Measurements from ENCODE around the gene BGN. TPM values are rescaled to one million over a fixed set of nuclear protein-coding genes. Genes with fewer than 3 reads are reported as not detected.

The BGN gene
- total RNA-seq, 2 experiments from 2014 or later: not detected

DNA sequence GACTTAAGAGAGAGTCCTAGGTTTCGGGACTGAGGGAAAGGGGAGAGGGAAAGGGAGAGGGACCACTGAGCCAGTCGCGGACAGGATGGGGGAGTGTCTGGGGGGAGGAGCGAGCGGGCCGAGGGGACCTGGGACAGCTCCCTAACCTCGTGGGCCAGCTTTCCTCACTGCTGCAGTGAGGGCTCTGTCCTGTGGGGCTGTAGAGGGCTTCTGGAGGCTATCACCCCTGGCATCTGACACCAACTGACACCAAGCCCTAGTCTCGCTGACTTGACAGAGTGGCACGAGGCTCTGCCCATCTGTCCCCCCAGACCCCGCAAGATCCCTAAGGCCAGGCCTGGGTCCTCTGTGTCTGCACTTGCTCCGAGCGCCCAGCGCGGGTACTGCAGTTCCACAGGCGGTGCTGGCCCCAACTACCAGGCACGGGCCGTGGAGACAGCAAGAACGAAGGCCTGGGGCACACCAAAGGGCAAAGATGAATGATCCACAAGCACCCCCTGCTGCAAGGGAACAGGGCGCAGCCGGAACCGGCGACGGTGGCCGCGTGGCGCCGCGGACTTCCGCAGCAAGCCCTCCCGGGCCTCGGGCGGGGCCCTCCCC, 24.9 kb upstream of the BGN start:
- Histone ChIP-seq H3K4me3 (ENCODE audit: low read depth, low read length, poor library complexity, severe bottlenecking) (peak overlapping the region; percentile 96), H4K20me1 (ENCODE audit: insufficient read depth, low read length) (no peaks in the 10 kb centered on the region; the same call in 1 of the 2 replicates), H2AFZ (ENCODE audit: low read length) (0 out of 2 replicates have a peak overlapping the region, but pooled peaks have one; percentile 9), H3K27ac (ENCODE audit: low read depth, low read length, poor library complexity, severe bottlenecking) (peak overlapping the region; percentile 39), H3K79me2 (ENCODE audit: insufficient read depth, low read depth, low read length) (peaks cover 18% of the 10 kb centered on the region; the same call in 1 of the 2 replicates), H3K36me3 (ENCODE audit: insufficient read depth, low read length) (peaks cover 31% of the 10 kb centered on the region), H3K9me2 (ENCODE audit: insufficient read depth, low read length) (no peaks in the 10 kb centered on the region), H3K9me3 (ENCODE audit: low read length) (no peaks in the 10 kb centered on the region), H3K4me1 (ENCODE audit: insufficient read depth, low read length, poor library complexity, severe bottlenecking) (peaks cover 12% of the 10 kb centered on the region), H3K4me2 (ENCODE audit: low read length) (peak overlapping the region; percentile 97)
- POLR2A ChIA-PET: no interaction called here
- intact Hi-C loops (cut with micrococcal nuclease; ENCODE audit: unreplicated experiment): loop anchor here (5.0 kb wide), 1 partner anchor 37 kb away; no protein-coding TSS in a partner anchor
- CTCF ChIA-PET (ENCODE audit: unreplicated experiment): no interaction called here
- peak; percentile 49 for DNase-seq (ENCODE audit: low spot score)
- BruUV-seq (replicated peaks): TSS peak; percentile 69
- TF ChIP-seq, protein P1, sequence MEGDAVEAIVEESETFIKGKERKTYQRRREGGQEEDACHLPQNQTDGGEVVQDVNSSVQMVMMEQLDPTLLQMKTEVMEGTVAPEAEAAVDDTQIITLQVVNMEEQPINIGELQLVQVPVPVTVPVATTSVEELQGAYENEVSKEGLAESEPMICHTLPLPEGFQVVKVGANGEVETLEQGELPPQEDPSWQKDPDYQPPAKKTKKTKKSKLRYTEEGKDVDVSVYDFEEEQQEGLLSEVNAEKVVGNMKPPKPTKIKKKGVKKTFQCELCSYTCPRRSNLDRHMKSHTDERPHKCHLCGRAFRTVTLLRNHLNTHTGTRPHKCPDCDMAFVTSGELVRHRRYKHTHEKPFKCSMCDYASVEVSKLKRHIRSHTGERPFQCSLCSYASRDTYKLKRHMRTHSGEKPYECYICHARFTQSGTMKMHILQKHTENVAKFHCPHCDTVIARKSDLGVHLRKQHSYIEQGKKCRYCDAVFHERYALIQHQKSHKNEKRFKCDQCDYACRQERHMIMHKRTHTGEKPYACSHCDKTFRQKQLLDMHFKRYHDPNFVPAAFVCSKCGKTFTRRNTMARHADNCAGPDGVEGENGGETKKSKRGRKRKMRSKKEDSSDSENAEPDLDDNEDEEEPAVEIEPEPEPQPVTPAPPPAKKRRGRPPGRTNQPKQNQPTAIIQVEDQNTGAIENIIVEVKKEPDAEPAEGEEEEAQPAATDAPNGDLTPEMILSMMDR (conservative IDR thresholded peaks at IDR 0.05; ENCODE audit: low read length): no peak
- TF ChIP-seq EZH2phosphoT487 (IDR thresholded peaks at IDR 0.05; ENCODE audit: borderline replicate concordance, low read depth, low read length): no peak

DNA sequence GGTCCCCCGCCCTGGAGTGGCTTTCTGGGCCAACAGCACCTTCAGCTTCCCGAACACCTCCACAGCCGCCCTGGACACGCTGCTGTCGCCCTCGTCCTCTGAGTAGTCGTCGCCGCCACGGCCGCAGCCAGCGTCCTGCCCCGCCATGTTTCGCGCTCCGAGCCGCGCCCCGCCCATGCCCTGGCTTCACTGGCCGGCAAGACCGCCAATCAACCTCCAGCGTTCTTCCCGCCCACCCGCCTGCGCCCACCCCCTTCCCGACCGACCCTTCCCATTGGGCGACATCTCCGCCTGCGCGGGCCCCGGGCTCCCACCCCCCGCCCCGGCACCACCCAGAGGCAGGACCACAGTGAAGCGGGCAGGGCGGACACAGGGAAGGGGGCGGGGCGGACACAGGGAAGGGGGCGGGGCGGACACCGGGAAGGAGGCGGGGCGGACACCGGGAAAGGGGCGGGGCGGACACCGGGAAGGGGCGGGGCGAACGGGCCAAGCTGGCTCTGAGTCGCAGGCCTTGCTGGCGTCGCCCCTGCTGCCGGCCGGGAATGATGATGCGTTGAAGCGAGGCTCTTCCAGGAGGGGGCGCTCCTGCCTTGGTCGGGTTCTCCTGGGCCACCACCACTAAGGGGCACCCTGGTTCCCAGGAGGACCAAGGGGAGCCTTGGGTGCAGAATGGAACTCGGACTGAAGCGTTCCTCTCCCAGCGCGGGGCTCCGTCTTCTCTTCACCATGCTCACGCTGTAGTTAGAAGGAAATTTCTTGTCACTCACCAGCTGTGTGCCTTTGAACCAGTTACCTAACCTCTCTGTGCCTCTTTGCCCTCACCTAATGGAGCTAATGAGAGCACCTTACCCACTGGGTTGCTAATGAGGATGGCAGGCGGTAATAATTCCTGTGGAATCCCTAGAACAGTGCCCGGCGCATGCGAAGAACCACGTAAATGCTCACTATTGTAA, 24.1 kb upstream of the BGN start, which contains the start of gene HAUS7:
Gene HAUS7 (minus strand): TSS at position 166 of the 953 bp plus-strand sequence. CDS start 19 bp downstream, at position 147.
- ChIA-PET POLR2A (no interaction called here), CTCF (ENCODE audit: unreplicated experiment) (interaction anchor here (0.6 to 0.7 kb wide), 2 partner anchors 23 to 85 kb away, joined by 3 to 5 read pairs; no protein-coding TSS in a partner anchor)

More for the DNA sequence above, 24.1 kb upstream of the BGN start, which contains the start of gene HAUS7:
- H3K4me1 ChIP-seq (ENCODE audit: insufficient read depth, low read length, poor library complexity, severe bottlenecking): peaks cover 12% of the 10 kb centered on the region
- no TSS peak for BruUV-seq (replicated peaks)
- intact Hi-C loops (cut with micrococcal nuclease; ENCODE audit: unreplicated experiment): loop anchor here (5.0 kb wide), 1 partner anchor 37 kb away; no protein-coding TSS in a partner anchor
- peak within 1 kb of the TSS; percentile 67; the same call in 1 of the 2 replicates for H2AFZ ChIP-seq (ENCODE audit: low read length)
- TF ChIP-seq, protein P1 (conservative IDR thresholded peaks at IDR 0.05; ENCODE audit: low read length): peak; percentile 75
- no peak for TF ChIP-seq EZH2phosphoT487 (IDR thresholded peaks at IDR 0.05; ENCODE audit: borderline replicate concordance, low read depth, low read length)
- H3K4me2 ChIP-seq (ENCODE audit: low read length): peak within 1 kb of the TSS; percentile 97
- H3K9me3 ChIP-seq (ENCODE audit: low read length): no peaks in the 10 kb centered on the region
- peaks cover 26% of the 10 kb centered on the region for H3K36me3 ChIP-seq (ENCODE audit: insufficient read depth, low read length)
- H4K20me1 ChIP-seq (ENCODE audit: insufficient read depth, low read length): no peaks in the 10 kb centered on the region; the same call in 1 of the 2 replicates
- peak; percentile 87 for DNase-seq (ENCODE audit: low spot score)
- peak within 1 kb of the TSS; percentile 96 for H3K4me3 ChIP-seq (ENCODE audit: low read depth, low read length, poor library complexity, severe bottlenecking)
- H3K27ac ChIP-seq (ENCODE audit: low read depth, low read length, poor library complexity, severe bottlenecking): peak within 1 kb of the TSS; percentile 39
- H3K9me2 ChIP-seq (ENCODE audit: insufficient read depth, low read length): no peaks in the 10 kb centered on the region
- peaks cover 18% of the 10 kb centered on the region; the same call in 1 of the 2 replicates for H3K79me2 ChIP-seq (ENCODE audit: insufficient read depth, low read depth, low read length)
